Measurements from ENCODE around the gene MROH2A. TPM values are rescaled to one million over a fixed set of nuclear protein-coding genes. Genes with fewer than 3 reads are reported as not detected.

Gene MROH2A
- total and polyA plus RNA-seq, 9 of the 15 experiments (the other 6 are each of a cell fraction or from before 2014, with no cell fraction given), result 0.03 TPM; not detected in 8

DNA sequence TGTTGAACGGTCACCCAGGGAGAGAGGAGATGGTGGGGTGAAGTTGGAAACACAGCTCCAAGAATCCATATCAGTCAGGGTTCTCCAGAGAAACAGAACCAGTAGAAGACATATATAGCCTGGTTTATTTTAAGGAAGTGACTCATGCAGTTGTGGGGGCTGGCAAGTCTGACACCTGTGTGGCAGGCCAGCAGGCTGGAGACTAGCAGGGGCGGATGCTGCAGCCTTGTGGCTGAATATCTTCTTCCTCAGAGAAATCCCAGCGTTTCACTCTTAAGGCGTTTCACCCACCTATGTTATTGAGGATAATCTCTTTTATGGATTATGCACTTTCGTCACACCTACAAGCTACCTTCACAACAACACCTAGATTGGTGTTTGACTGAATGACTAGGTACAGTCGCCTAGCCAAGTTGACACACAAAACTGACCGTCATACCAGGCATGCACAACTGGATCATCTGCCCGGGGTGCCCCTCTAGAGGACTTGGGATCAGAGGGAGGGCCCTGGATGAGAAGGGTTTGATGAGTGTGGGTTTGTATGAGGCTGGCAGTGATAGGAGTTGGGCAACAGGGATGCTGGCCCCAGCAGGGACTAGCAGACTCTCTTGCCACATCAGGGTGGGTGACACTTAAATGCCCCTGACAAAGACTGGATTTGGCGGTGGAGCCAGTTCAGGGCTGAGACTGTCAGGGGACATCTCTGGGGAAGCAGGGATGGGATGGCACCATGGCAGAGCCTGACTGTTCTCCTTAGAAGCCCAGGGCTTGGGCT, 23.4 kb downstream of the MROH2A start:
- intact Hi-C loops (cut with micrococcal nuclease), result no loop called here
- Histone ChIP-seq H3K27ac (ENCODE audit: extremely low read depth, low read depth, low read length) (no peak overlapping the region), H3K27me3 (ENCODE audit: control insufficient read depth in 2 of 2, insufficient read depth in 2 of 2, low read length in 2 of 2) (peaks cover 0 to 6% of the 10 kb centered on the region in 2 experiments; a peak in 2 of 5 replicates), H3K4me2 (ENCODE audit: insufficient read depth, low read length) (no peak overlapping the region), H3K4me1 (replicated peaks in 1 of 2; ENCODE audit: control insufficient read depth in 2 of 2, insufficient read depth in 2 of 2, low read length in 2 of 2) (no peaks in the 10 kb centered on the region; a peak in 1 of 5 replicates), H3K9me3 (replicated peaks; ENCODE audit: control insufficient read depth, insufficient read depth, low read depth, low read length) (no peaks in the 10 kb centered on the region), H3K4me3 (no peak overlapping the region), H2AFZ (ENCODE audit: low read depth, low read length) (no peak overlapping the region), H3K79me2 (ENCODE audit: control insufficient read depth, insufficient read depth, low read length) (no peaks in the 10 kb centered on the region), H3K9me1 (ENCODE audit: control insufficient read depth, insufficient read depth, low read length) (no peaks in the 10 kb centered on the region), H3K36me3 (ENCODE audit: control insufficient read depth, insufficient read depth, low read length) (no peaks in the 10 kb centered on the region), H3K9ac (ENCODE audit: insufficient read depth in 1 of 2, low read depth in 2 of 2, low read length in 2 of 2) (no peak overlapping the region), H4K20me1 (replicated peaks; ENCODE audit: control insufficient read depth, insufficient read depth, low read length) (no peaks in the 10 kb centered on the region)
- ChIA-PET CTCF (ENCODE audit: low intra/inter-chr PET ratio) (no interaction called here), POLR2A (no interaction called here)
- in situ Hi-C loops (cut with MboI), result no loop called here
- ATAC-seq (no peak), DNase-seq (ENCODE audit: extremely low read depth in 1 of 4, low spot score in 3 of 4) (peak in 1 of 4 experiments; percentile 6), FAIRE-seq (no peak)
- WGBS (ENCODE audit: insufficient coverage, low coverage, missing lambda C conversion rate), result 1% methylated on average over 8 of the region's 9 CpGs
- BruUV-seq (replicated peaks), result no TSS peak
- TF ChIP-seq SIX5 (IDR thresholded peaks at IDR 0.05; ENCODE audit: borderline replicate concordance in 1 of 2, insufficient read depth in 1 of 2, low read depth in 1 of 2, low read length in 2 of 2) (no peak), PURB (CRISPR knock-in tag; IDR thresholded peaks at IDR 0.05; ENCODE audit: low read depth) (no peak), ZNF217 (CRISPR knock-in tag; IDR thresholded peaks at IDR 0.05) (no peak), NBN (IDR thresholded peaks at IDR 0.05; ENCODE audit: low read depth) (no peak), ZBTB1 (CRISPR knock-in tag; IDR thresholded peaks at IDR 0.05; ENCODE audit: borderline replicate concordance, low read depth) (no peak), STAG1 (CRISPR knock-in tag; IDR thresholded peaks at IDR 0.05; ENCODE audit: borderline replicate concordance) (no peak), TAF15 (IDR thresholded peaks at IDR 0.05; ENCODE audit: low read depth, low read length) (no peak), FOXA3 (CRISPR knock-in tag; conservative IDR thresholded peaks at IDR 0.05 in 1 of 2, IDR thresholded peaks at IDR 0.05 in 1 of 2) (no peak), ZNF12 (CRISPR knock-in tag; IDR thresholded peaks at IDR 0.05) (no peak), PHB2 (IDR thresholded peaks at IDR 0.05; ENCODE audit: low read depth) (no peak), SRF (CRISPR knock-in tag; IDR thresholded peaks at IDR 0.05) (no peak)
- TF ChIP-seq, protein P1, sequence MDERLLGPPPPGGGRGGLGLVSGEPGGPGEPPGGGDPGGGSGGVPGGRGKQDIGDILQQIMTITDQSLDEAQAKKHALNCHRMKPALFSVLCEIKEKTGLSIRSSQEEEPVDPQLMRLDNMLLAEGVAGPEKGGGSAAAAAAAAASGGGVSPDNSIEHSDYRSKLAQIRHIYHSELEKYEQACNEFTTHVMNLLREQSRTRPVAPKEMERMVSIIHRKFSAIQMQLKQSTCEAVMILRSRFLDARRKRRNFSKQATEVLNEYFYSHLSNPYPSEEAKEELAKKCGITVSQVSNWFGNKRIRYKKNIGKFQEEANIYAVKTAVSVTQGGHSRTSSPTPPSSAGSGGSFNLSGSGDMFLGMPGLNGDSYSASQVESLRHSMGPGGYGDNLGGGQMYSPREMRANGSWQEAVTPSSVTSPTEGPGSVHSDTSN (CRISPR knock-in tag; IDR thresholded peaks at IDR 0.05; ENCODE audit: low read depth), result no peak
- TF ChIP-seq, protein P1 (tag; conservative IDR thresholded peaks at IDR 0.05; ENCODE audit: low read depth), result no peak
- TF ChIP-seq, protein P2, sequence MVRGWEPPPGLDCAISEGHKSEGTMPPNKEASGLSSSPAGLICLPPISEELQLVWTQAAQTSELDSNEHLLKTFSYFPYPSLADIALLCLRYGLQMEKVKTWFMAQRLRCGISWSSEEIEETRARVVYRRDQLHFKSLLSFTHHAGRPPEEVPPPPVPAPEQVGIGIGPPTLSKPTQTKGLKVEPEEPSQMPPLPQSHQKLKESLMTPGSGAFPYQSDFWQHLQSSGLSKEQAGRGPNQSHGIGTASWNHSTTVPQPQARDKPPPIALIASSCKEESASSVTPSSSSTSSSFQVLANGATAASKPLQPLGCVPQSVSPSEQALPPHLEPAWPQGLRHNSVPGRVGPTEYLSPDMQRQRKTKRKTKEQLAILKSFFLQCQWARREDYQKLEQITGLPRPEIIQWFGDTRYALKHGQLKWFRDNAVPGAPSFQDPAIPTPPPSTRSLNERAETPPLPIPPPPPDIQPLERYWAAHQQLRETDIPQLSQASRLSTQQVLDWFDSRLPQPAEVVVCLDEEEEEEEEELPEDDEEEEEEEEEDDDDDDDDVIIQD (CRISPR knock-in tag; IDR thresholded peaks at IDR 0.05), result no peak
- TF ChIP-seq, protein P3, sequence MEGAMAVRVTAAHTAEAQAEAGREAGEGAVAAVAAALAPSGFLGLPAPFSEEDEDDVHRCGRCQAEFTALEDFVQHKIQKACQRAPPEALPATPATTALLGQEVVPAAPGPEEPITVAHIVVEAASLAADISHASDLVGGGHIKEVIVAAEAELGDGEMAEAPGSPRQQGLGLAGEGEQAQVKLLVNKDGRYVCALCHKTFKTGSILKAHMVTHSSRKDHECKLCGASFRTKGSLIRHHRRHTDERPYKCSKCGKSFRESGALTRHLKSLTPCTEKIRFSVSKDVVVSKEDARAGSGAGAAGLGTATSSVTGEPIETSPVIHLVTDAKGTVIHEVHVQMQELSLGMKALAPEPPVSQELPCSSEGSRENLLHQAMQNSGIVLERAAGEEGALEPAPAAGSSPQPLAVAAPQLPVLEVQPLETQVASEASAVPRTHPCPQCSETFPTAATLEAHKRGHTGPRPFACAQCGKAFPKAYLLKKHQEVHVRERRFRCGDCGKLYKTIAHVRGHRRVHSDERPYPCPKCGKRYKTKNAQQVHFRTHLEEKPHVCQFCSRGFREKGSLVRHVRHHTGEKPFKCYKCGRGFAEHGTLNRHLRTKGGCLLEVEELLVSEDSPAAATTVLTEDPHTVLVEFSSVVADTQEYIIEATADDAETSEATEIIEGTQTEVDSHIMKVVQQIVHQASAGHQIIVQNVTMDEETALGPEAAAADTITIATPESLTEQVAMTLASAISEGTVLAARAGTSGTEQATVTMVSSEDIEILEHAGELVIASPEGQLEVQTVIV (CRISPR knock-in tag; IDR thresholded peaks at IDR 0.05; ENCODE audit: borderline replicate concordance), result no peak
